Lower leg skin (tissue), 4 donors: ENCODE data around the gene ATP11B. TPM values are rescaled to one million over a fixed set of nuclear protein-coding genes. Genes with fewer than 3 reads are reported as not detected.
"Not testable (repeated sequence)": the region's sequence is repeated elsewhere in the genome, so short reads cannot be mapped to it uniquely, and the experiment has no call there.

Experiments
- DNase-seq, 2 donors: peaks; one replicate each; pipeline ENCODE4 v3.0.0-alpha.2; 2019; ENCODE audit warnings: low spot score in 2 of 2
- H3K4me3 ChIP-seq: fragments of 200-600 bp; sonication (generic); 2 replicates; pipeline ENCODE4 v1.5.1; 2017; ENCODE audit warnings: mild to moderate bottlenecking, low read depth; ENCODE audit not compliant: poor library complexity, severe bottlenecking
- CTCF ChIP-seq, 3 donors: fragments of 450-650 bp; IDR thresholded peaks; one replicate each; pipeline ENCODE4 v1.5.1; 2016; ENCODE audit warnings: antibody characterized with exemption in 3 of 3, mild to moderate bottlenecking in 3 of 3, moderate library complexity in 2 of 3
- POLR2A ChIP-seq, 2 donors: fragments of 450-650 bp; IDR thresholded peaks; one replicate each; pipeline ENCODE4 v1.6.1; 2016 to 2017; ENCODE audit warnings: antibody characterized with exemption in 2 of 2, mild to moderate bottlenecking in 1 of 2, moderate library complexity in 1 of 2
- WGBS, 2 donors: methylation state at CpG; one replicate each; pipeline ENCODE4 v1.1.5; 2018; 5-methylcytosine and 5-hydroxymethylcytosine counted together
- intact Hi-C: fragments of 100-400 bp; cut with DNase I; formaldehyde crosslinking; loops from one replicate; pipeline ENCODE4 v1.15.0; 2023; ENCODE audit warnings: low total_unique reads
- total RNA-seq, 4 donors: library from RNA; depleted of rRNA; stranded (reverse); fragments of >200 nt; gene quantifications; one replicate each; pipeline ENCODE4 v1.1.0, GENCODE V29; 2016

The ATP11B gene
- total RNA-seq, 4 donors from 2014 or later = 109 to 148 (median 116) TPM

- no peak overlapping the region for H3K4me3 ChIP-seq
- intact Hi-C loops = loop anchor here (10.0 kb wide), 1 partner anchor 134 kb away; no protein-coding TSS in a partner anchor
- DNase-seq = no peak
- no peak for TF ChIP-seq POLR2A (IDR thresholded peaks at IDR 0.05)
- no peak for TF ChIP-seq CTCF (IDR thresholded peaks at IDR 0.05)
These were observed 55.6 kb downstream of the ATP11B start for GRCh38 chr3:182848906-182849305.

GRCh38 chr3:182855076-182855475, 61.8 kb downstream of the ATP11B start:
- intact Hi-C loops = no loop called here
- TF ChIP-seq POLR2A (IDR thresholded peaks at IDR 0.05) (no peak), CTCF (IDR thresholded peaks at IDR 0.05) (no peak)
- DNase-seq = no peak
- H3K4me3 ChIP-seq = no peak overlapping the region

- intact Hi-C loops = no loop called here
- H3K4me3 ChIP-seq = no peak overlapping the region
- no peak for DNase-seq
- 88 to 94% methylated on average over 1 of the region's 1 CpG for WGBS, 2 donors
- TF ChIP-seq CTCF (IDR thresholded peaks at IDR 0.05) (no peak), POLR2A (IDR thresholded peaks at IDR 0.05) (no peak)
These were observed 68.0 kb downstream of the ATP11B start for GRCh38 chr3:182861348-182861747.

- intact Hi-C loops = no loop called here
- TF ChIP-seq POLR2A (IDR thresholded peaks at IDR 0.05) (no peak), CTCF (IDR thresholded peaks at IDR 0.05) (no peak)
- no peak for DNase-seq
- H3K4me3 ChIP-seq = no peak overlapping the region
- 91 to 94% methylated on average over 3 of the region's 3 CpGs for WGBS, 2 donors
These were observed 69.0 kb downstream of the ATP11B start for GRCh38 chr3:182862159-182862860.

- H3K4me3 ChIP-seq = no peak overlapping the region
- no peak for DNase-seq
- intact Hi-C loops = no loop called here
- TF ChIP-seq CTCF (IDR thresholded peaks at IDR 0.05) (no peak), POLR2A (IDR thresholded peaks at IDR 0.05) (no peak)
- WGBS, 2 donors = 96 to 100% methylated on average over 1 of the region's 1 CpG
These were observed 75.8 kb downstream of the ATP11B start for GRCh38 chr3:182869059-182869458.

GRCh38 chr3:182870917-182871316, 77.6 kb downstream of the ATP11B start:
- 92 to 98% methylated on average over 3 of the region's 3 CpGs for WGBS, 2 donors
- intact Hi-C loops, DNase-seq, H3K4me3 ChIP-seq: not testable (repeated sequence)
